ENCODE data around the gene KCNK1. TPM values are rescaled to one million over a fixed set of nuclear protein-coding genes. Genes with fewer than 3 reads are reported as not detected.

KCNK1 gene
- total RNA-seq, 1 experiment from 2014 or later = not detected

GRCh38 chr1:233639611-233640010 is 25.7 kb downstream of the KCNK1 start:
- no peak overlapping the region for H3K4me3 ChIP-seq
- no peak overlapping the region for H3K27ac ChIP-seq
- no peaks in the 10 kb centered on the region for H3K27me3 ChIP-seq
- H3K9me3 ChIP-seq (replicated peaks) = no peaks in the 10 kb centered on the region
- H3K36me3 ChIP-seq = no peaks in the 10 kb centered on the region
- no peak for DNase-seq
- no peaks in the 10 kb centered on the region for H3K4me1 ChIP-seq

- H3K4me3 ChIP-seq = no peak overlapping the region
- DNase-seq = no peak
- no peaks in the 10 kb centered on the region for H3K27me3 ChIP-seq
- H3K9me3 ChIP-seq (replicated peaks) = no peaks in the 10 kb centered on the region
- no peaks in the 10 kb centered on the region for H3K4me1 ChIP-seq
- no peaks in the 10 kb centered on the region for H3K36me3 ChIP-seq
- H3K27ac ChIP-seq = no peak overlapping the region
These were observed 26.3 kb downstream of the KCNK1 start for GRCh38 chr1:233640179-233640578.

- DNase-seq = no peak
These were observed 27.1 kb downstream of the KCNK1 start for GRCh38 chr1:233641029-233641428.

GRCh38 chr1:233647073-233647472 is 33.2 kb downstream of the KCNK1 start:
- H3K4me3 ChIP-seq = no peak overlapping the region
- H3K4me1 ChIP-seq = no peaks in the 10 kb centered on the region
- H3K9me3 ChIP-seq (replicated peaks) = no peaks in the 10 kb centered on the region
- H3K27ac ChIP-seq = no peak overlapping the region
- no peaks in the 10 kb centered on the region for H3K27me3 ChIP-seq
- H3K36me3 ChIP-seq = no peaks in the 10 kb centered on the region
- no peak for DNase-seq

More at GRCh38 chr1:233641029-233641428, 27.1 kb downstream of the KCNK1 start:
- Histone ChIP-seq H3K9me3 (replicated peaks) (no peaks in the 10 kb centered on the region), H3K27ac (no peak overlapping the region), H3K4me1 (no peaks in the 10 kb centered on the region), H3K4me3 (no peak overlapping the region), H3K27me3 (no peaks in the 10 kb centered on the region), H3K36me3 (no peaks in the 10 kb centered on the region)

GRCh38 chr1:233647636-233648035 is 33.7 kb downstream of the KCNK1 start:
- H3K4me3 ChIP-seq = no peak overlapping the region
- H3K36me3 ChIP-seq = no peaks in the 10 kb centered on the region
- no peak for DNase-seq
- H3K4me1 ChIP-seq = no peaks in the 10 kb centered on the region
- no peak overlapping the region for H3K27ac ChIP-seq
- H3K27me3 ChIP-seq = no peaks in the 10 kb centered on the region
- no peaks in the 10 kb centered on the region for H3K9me3 ChIP-seq (replicated peaks)

GRCh38 chr1:233651061-233651460 is 37.2 kb downstream of the KCNK1 start:
- Histone ChIP-seq H3K9me3 (replicated peaks) (no peaks in the 10 kb centered on the region), H3K27ac (no peak overlapping the region), H3K27me3 (no peaks in the 10 kb centered on the region), H3K4me1 (no peaks in the 10 kb centered on the region), H3K36me3 (no peaks in the 10 kb centered on the region), H3K4me3 (no peak overlapping the region)
- DNase-seq = no peak

GRCh38 chr1:233651563-233652233 is 37.8 kb downstream of the KCNK1 start:
- DNase-seq = no peak
- H3K4me3 ChIP-seq = no peak overlapping the region
- no peaks in the 10 kb centered on the region for H3K27me3 ChIP-seq
- H3K27ac ChIP-seq = no peak overlapping the region
- no peaks in the 10 kb centered on the region for H3K9me3 ChIP-seq (replicated peaks)
- no peaks in the 10 kb centered on the region for H3K36me3 ChIP-seq
- no peaks in the 10 kb centered on the region for H3K4me1 ChIP-seq

- no peak overlapping the region for H3K27ac ChIP-seq
- no peaks in the 10 kb centered on the region for H3K36me3 ChIP-seq
- H3K4me1 ChIP-seq = no peaks in the 10 kb centered on the region
- no peaks in the 10 kb centered on the region for H3K27me3 ChIP-seq
- no peak for DNase-seq
- no peaks in the 10 kb centered on the region for H3K9me3 ChIP-seq (replicated peaks)
- no peak overlapping the region for H3K4me3 ChIP-seq
These were observed 38.6 kb downstream of the KCNK1 start for GRCh38 chr1:233652526-233652925.

- H3K27me3 ChIP-seq = no peaks in the 10 kb centered on the region
- no peaks in the 10 kb centered on the region for H3K4me1 ChIP-seq
- no peaks in the 10 kb centered on the region for H3K9me3 ChIP-seq (replicated peaks)
- H3K27ac ChIP-seq = no peak overlapping the region
- no peaks in the 10 kb centered on the region for H3K36me3 ChIP-seq
- no peak for DNase-seq
- H3K4me3 ChIP-seq = no peak overlapping the region
These were observed 40.9 kb downstream of the KCNK1 start for GRCh38 chr1:233654658-233655280.

- no peaks in the 10 kb centered on the region for H3K27me3 ChIP-seq
These were observed 41.4 kb downstream of the KCNK1 start for GRCh38 chr1:233655301-233655740.

GRCh38 chr1:233656032-233656635 is 42.2 kb downstream of the KCNK1 start:
- Histone ChIP-seq H3K27me3 (no peaks in the 10 kb centered on the region), H3K4me3 (no peak overlapping the region), H3K9me3 (replicated peaks) (no peaks in the 10 kb centered on the region)

More at GRCh38 chr1:233655301-233655740, 41.4 kb downstream of the KCNK1 start:
- H3K9me3 ChIP-seq (replicated peaks) = no peaks in the 10 kb centered on the region
- no peaks in the 10 kb centered on the region for H3K36me3 ChIP-seq
- no peaks in the 10 kb centered on the region for H3K4me1 ChIP-seq
- H3K4me3 ChIP-seq = no peak overlapping the region
- DNase-seq = no peak
- H3K27ac ChIP-seq = no peak overlapping the region

GRCh38 chr1:233656687-233657086 is 42.8 kb downstream of the KCNK1 start:
- H3K9me3 ChIP-seq (replicated peaks) = no peaks in the 10 kb centered on the region
- no peak for DNase-seq

More at GRCh38 chr1:233656032-233656635, 42.2 kb downstream of the KCNK1 start:
- no peak for DNase-seq
- H3K27ac ChIP-seq = no peak overlapping the region
- no peaks in the 10 kb centered on the region for H3K36me3 ChIP-seq
- no peaks in the 10 kb centered on the region for H3K4me1 ChIP-seq

GRCh38 chr1:233657466-233657865 is 43.6 kb downstream of the KCNK1 start:
- Histone ChIP-seq H3K4me3 (no peak overlapping the region), H3K27me3 (no peaks in the 10 kb centered on the region), H3K36me3 (no peaks in the 10 kb centered on the region), H3K4me1 (no peaks in the 10 kb centered on the region), H3K9me3 (replicated peaks) (no peaks in the 10 kb centered on the region), H3K27ac (no peak overlapping the region)
- DNase-seq = no peak

More at GRCh38 chr1:233656687-233657086, 42.8 kb downstream of the KCNK1 start:
- no peaks in the 10 kb centered on the region for H3K36me3 ChIP-seq
- no peaks in the 10 kb centered on the region for H3K27me3 ChIP-seq
- no peak overlapping the region for H3K27ac ChIP-seq
- H3K4me1 ChIP-seq = no peaks in the 10 kb centered on the region
- no peak overlapping the region for H3K4me3 ChIP-seq

- no peak overlapping the region for H3K4me3 ChIP-seq
- no peaks in the 10 kb centered on the region for H3K4me1 ChIP-seq
- no peaks in the 10 kb centered on the region for H3K27me3 ChIP-seq
- no peak for DNase-seq
- H3K27ac ChIP-seq = no peak overlapping the region
- no peaks in the 10 kb centered on the region for H3K36me3 ChIP-seq
- no peaks in the 10 kb centered on the region for H3K9me3 ChIP-seq (replicated peaks)
These were observed 45.6 kb downstream of the KCNK1 start for GRCh38 chr1:233659495-233659894.

- no peak overlapping the region for H3K27ac ChIP-seq
- H3K4me3 ChIP-seq = no peak overlapping the region
- H3K9me3 ChIP-seq (replicated peaks) = no peaks in the 10 kb centered on the region
- H3K36me3 ChIP-seq = no peaks in the 10 kb centered on the region
- no peak for DNase-seq
- no peaks in the 10 kb centered on the region for H3K4me1 ChIP-seq
- H3K27me3 ChIP-seq = no peaks in the 10 kb centered on the region
These were observed 47.7 kb downstream of the KCNK1 start for GRCh38 chr1:233661376-233662159.
